OCI-LY1 (cell line): Measurements from ENCODE around the gene IL2.

Experiments used
- H2AFZ ChIP-seq: fragments of 200-600 bp; sonication (generic), shearing (Covaris generic); 2 replicates; pipeline ENCODE4 v1.6.0; 2014; ENCODE audit warnings: antibody characterized with exemption, mild to moderate bottlenecking, low read length
- H3F3A ChIP-seq: fragments of 200-600 bp; sonication (generic), shearing (Covaris generic); 2 replicates; pipeline ENCODE4 v1.6.0; 2014; ENCODE audit warnings: mild to moderate bottlenecking, antibody characterized with exemption, low read length, moderate library complexity; ENCODE audit not compliant: insufficient read depth
- H3K27ac ChIP-seq: fragments of 200-600 bp; sonication (generic); 2 replicates; pipeline ENCODE4 v1.5.1; 2014; ENCODE audit warnings: low read length, mixed run types, mild to moderate bottlenecking, low read depth; ENCODE audit not compliant: poor library complexity, severe bottlenecking
- H3K27me3 ChIP-seq: fragments of 200-600 bp; sonication (generic); 2 replicates; pipeline ENCODE4 v1.6.0; 2014; ENCODE audit warnings: antibody characterized with exemption, mild to moderate bottlenecking, low read length, moderate library complexity; ENCODE audit not compliant: insufficient read depth
- H3K36me3 ChIP-seq: fragments of 200-600 bp; sonication (generic); 2 replicates; pipeline ENCODE4 v1.6.1; 2014; ENCODE audit warnings: mild to moderate bottlenecking, antibody characterized with exemption, low read length, moderate library complexity, mixed read lengths; ENCODE audit not compliant: insufficient read depth
- H3K4me1 ChIP-seq: fragments of 200-600 bp; sonication (generic); 2 replicates; pipeline ENCODE4 v1.5.1; 2014; ENCODE audit warnings: mild to moderate bottlenecking, low read length, moderate library complexity; ENCODE audit not compliant: insufficient read depth, severe bottlenecking
- H3K4me2 ChIP-seq: fragments of 200-600 bp; sonication (generic), shearing (Covaris generic); 2 replicates; pipeline ENCODE4 v1.6.1; 2014; ENCODE audit warnings: low read length
- H3K4me3 ChIP-seq: fragments of 200-600 bp; sonication (generic); 2 replicates; pipeline ENCODE4 v1.5.1; 2014; ENCODE audit warnings: low read length, low read depth, mild to moderate bottlenecking, mixed read lengths; ENCODE audit not compliant: poor library complexity, severe bottlenecking
- H3K79me2 ChIP-seq: fragments of 200-600 bp; shearing (Covaris generic); 2 replicates; pipeline ENCODE4 v1.6.1; 2016; ENCODE audit warnings: mixed run types, low read length, mixed read lengths; ENCODE audit not compliant: insufficient read depth
- H3K9ac ChIP-seq: fragments of 200-600 bp; sonication (generic), shearing (Covaris generic); 2 replicates; pipeline ENCODE4 v1.6.1; 2014; ENCODE audit warnings: mild to moderate bottlenecking, low read length, mixed read lengths
- H3K9me2 ChIP-seq: fragments of 200-600 bp; sonication (generic), shearing (Covaris generic); 2 replicates; pipeline ENCODE4 v1.6.1; 2014; ENCODE audit warnings: low read depth, mild to moderate bottlenecking, low read length, mixed read lengths
- H3K9me3 ChIP-seq: fragments of 200-600 bp; shearing (Covaris generic); 2 replicates; pipeline ENCODE4 v1.6.1; 2014; ENCODE audit warnings: low read length, mixed read lengths
- H4K20me1 ChIP-seq: fragments of 200-600 bp; sonication (generic), shearing (Covaris generic); 2 replicates; pipeline ENCODE4 v1.6.0; 2016; ENCODE audit warnings: mild to moderate bottlenecking, low read length; ENCODE audit not compliant: insufficient read depth
- CTCF ChIP-seq: fragments of 200-600 bp; sonication (generic), shearing (Covaris generic); IDR thresholded peaks from 2 replicates; pipeline ENCODE4 v1.5.1; 2017; ENCODE audit warnings: mild to moderate bottlenecking, antibody characterized with exemption, low read length, moderate library complexity, mixed read lengths
- EZH2 ChIP-seq: fragments of 200-600 bp; sonication (generic), shearing (Covaris generic); IDR thresholded peaks from 2 replicates; pipeline ENCODE4 v1.8.0; 2017; ENCODE audit warnings: borderline replicate concordance, mixed run types, mild to moderate bottlenecking, antibody characterized with exemption, low read length, moderate library complexity, mixed read lengths

Gene IL2

GRCh38 chr4:122434285-122434684 is 22.2 kb downstream of the IL2 start:
- Histone ChIP-seq H3K36me3 (no peaks in the 10 kb centered on the region), H3K27ac (no peak overlapping the region), H3K9ac (no peak overlapping the region), H4K20me1 (no peaks in the 10 kb centered on the region), H3F3A (no peaks in the 10 kb centered on the region), H3K4me2 (no peak overlapping the region), H3K4me3 (no peak overlapping the region), H3K27me3 (no peaks in the 10 kb centered on the region), H3K9me3 (no peaks in the 10 kb centered on the region), H3K79me2 (no peaks in the 10 kb centered on the region), H2AFZ (no peak overlapping the region), H3K4me1 (no peaks in the 10 kb centered on the region), H3K9me2 (no peaks in the 10 kb centered on the region)
- no peak for TF ChIP-seq EZH2
- no peak for TF ChIP-seq CTCF

GRCh38 chr4:122431351-122431750 is 25.2 kb downstream of the IL2 start:
- H3K79me2 ChIP-seq, result no peaks in the 10 kb centered on the region
- no peaks in the 10 kb centered on the region for H3K9me3 ChIP-seq
- H3K27me3 ChIP-seq, result no peaks in the 10 kb centered on the region
- no peaks in the 10 kb centered on the region for H3K4me1 ChIP-seq
- TF ChIP-seq CTCF (no peak), EZH2 (no peak)
- no peak overlapping the region for H3K27ac ChIP-seq
- H3K4me2 ChIP-seq, result no peak overlapping the region
- no peak overlapping the region for H3K4me3 ChIP-seq
- H3K9ac ChIP-seq, result no peak overlapping the region
- no peaks in the 10 kb centered on the region for H3K9me2 ChIP-seq
- no peak overlapping the region for H2AFZ ChIP-seq
- no peaks in the 10 kb centered on the region for H4K20me1 ChIP-seq
- H3K36me3 ChIP-seq, result no peaks in the 10 kb centered on the region
- H3F3A ChIP-seq, result no peaks in the 10 kb centered on the region

- H3K79me2 ChIP-seq, result no peaks in the 10 kb centered on the region
- no peaks in the 10 kb centered on the region for H3K27me3 ChIP-seq
- no peak overlapping the region for H2AFZ ChIP-seq
- TF ChIP-seq CTCF (no peak), EZH2 (no peak)
- H3K4me1 ChIP-seq, result no peaks in the 10 kb centered on the region
- no peak overlapping the region for H3K9ac ChIP-seq
- no peak overlapping the region for H3K4me3 ChIP-seq
- H3K27ac ChIP-seq, result no peak overlapping the region
- H3F3A ChIP-seq, result no peaks in the 10 kb centered on the region
- H3K36me3 ChIP-seq, result no peaks in the 10 kb centered on the region
- no peak overlapping the region for H3K4me2 ChIP-seq
- no peaks in the 10 kb centered on the region for H3K9me2 ChIP-seq
- no peaks in the 10 kb centered on the region for H4K20me1 ChIP-seq
- H3K9me3 ChIP-seq, result no peaks in the 10 kb centered on the region
Measured at GRCh38 chr4:122423246-122423645, 33.3 kb downstream of the IL2 start.
